ENCODE data around the gene CHKA.
A peak's percentile ranks its signal among the peaks of the same experiment; 100 is the strongest.

The CHKA gene

DNA sequence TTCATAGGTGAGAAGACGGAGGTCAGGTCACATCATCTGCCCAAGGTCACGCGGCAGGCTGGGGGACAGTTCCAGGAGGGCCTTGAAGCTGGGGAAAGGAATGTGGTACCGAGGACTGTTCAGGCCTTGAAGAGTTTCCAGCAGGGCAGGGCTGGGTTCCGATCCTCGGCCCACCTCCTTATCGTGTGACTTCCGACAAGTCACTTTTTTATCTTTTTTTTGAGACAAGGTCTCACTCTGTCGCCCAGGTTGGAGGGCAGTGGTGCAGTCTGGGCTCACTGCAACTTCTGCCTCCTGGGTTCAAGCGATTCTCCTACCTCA lies 90.1 kb downstream of the CHKA start:
- DNase-seq (ENCODE audit: low read depth): no peak

DNA sequence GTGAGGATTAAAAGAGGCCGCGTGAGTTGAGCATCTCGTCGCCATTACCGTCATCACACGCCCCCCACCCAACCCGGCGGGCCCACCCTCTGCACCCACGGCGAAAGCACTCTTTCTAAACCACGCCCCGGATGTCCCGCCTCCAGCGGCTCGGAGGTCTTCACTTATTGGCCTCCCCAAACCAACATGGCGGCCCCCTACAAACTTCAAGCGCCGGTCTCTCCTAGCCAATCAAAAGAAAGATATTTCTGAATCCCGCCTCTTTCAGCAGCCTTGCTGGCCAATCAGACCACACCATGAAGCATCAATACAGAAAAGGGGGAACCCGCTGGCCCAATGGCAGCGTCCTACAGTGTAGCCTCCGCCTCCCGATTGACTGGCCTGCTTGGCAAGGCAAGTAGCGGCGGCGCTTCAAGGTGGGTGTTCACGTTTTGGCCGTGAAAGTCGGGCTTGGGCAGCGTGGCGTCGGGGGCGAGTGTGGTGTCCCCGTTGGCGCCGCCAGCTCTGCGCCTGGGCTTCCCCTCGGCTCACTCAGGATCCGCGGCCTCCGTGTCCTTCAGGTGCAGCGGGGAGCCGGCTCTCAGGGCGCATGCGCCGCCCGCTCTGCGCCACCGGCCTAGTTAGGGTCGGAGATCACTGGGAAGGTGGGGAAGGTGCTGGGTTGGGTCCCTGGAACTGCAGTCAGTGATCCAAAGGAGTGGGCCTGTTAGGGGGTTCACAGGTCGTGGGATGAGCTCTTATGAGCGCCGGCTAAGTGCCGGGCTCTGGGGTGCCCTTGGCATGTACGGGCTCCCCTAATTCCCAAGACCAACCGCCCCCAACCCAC lies 90.7 kb downstream of the CHKA start, which contains the start of gene NDUFS8:
Gene NDUFS8, plus strand, starts transcription at position 364 of the 826 bp plus-strand sequence. CDS start 1,471 bp downstream, outside the sequence.
- peak; percentile 99 for DNase-seq (ENCODE audit: low read depth)

DNA sequence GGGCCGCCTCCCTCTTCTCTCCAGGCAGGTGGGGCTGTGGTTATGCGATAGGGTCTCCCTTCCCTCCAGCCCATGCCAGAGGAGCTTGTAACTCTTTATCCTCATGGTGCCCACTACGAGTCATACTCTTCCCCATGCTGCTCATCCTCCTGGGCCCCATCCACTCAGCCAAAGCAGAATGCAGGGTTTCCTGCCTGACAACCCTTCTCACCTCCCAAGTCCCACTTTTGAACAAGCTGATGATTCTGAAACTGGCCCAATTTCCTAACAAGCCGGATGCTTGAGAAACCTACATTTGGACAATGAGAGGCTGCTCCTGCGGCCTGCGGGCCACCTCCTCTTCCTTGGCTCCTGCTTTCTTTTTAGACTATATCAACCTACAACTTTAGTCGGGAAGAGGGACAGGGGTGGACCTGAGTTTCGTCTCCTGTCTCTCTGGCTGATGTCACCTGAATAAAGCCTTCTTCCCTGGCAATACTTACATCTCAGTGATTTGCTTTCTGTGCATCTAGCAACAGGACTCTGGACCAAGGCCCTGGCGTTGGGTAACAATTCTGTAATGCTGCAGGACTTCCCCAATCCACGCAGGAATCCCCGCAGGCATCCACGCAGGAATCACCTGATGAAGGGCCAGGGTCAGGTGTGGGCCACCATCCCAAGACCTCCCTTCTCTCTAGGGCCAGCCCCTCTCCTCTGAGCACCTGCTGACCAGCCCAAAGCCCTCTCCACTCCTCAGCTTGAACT lies 92.2 kb downstream of the CHKA start:
- no peak for DNase-seq (ENCODE audit: low read depth)

DNA sequence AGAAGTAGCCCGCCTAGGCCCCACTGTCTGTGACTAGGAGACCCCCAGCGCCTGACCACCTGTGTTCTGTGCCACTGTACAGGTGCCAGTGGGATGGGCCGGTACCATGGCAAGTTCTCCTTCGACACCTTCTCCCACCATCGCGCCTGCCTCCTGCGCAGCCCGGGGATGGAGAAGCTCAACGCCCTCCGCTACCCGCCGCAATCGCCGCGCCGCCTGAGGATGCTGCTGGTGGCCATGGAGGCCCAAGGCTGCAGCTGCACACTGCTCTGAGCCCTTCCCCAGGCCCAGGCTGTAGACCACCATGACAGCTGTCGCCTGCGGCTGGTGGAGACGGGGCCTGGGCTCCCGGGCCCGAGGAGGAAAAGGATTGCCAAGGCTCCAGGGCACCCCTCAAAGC lies 93.5 kb downstream of the CHKA start:
- DNase-seq (ENCODE audit: low read depth): no peak

DNA sequence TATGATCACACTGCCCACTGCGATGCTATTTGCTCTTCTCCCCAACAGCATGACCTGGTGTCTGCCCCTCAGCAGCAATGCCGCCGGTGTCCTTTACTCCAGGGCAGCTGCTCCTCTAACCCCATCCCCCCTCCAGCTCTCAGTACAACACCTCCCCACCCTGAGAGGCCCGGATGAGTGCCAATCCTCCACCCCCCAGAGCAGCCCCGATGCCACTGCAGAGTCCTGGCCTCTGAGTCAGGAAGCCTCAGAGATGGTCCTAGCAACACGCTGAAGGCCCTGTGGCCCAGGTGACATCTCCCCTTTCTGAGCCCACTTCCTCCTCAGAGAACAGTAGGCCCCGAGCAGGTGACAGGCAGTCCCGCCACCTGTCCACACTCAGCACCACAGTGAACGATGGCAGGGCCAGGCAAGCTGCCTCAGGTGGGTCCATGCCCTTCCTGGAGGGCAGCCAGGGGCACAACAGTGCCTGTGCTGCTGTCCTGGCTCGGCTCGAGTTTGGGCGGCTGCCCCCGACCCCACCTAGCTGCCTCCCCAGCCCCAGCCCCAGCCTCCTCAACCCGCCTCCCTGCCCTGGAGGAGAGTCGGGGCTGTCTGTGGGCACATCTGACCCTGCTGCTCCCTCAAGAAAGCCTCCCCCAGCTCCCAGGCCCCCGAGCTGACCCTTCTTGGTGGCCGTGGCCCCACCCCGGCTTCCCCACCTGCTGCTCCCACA lies 94.6 kb downstream of the CHKA start:
- DNase-seq (ENCODE audit: low read depth): no peak

DNA sequence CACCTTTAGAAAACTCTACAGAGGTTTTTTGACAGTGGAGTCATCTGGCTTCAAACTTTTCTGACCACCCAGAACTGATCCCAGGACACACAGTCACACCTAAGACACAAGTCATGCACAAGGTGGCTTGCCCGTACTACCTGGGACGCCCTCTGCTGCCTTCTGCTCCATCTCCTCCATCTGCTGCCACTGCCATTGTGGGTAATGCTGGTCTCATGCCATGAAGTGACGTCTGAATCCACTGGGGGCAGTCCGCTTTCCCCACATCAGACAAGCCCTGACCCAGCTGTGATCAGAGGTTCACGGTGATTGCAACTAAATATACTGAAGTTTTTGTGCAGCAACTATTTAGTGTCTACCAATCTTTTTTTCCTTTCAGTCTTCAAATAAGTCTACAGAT lies 96.1 kb downstream of the CHKA start:
- DNase-seq (ENCODE audit: low read depth): no peak

DNA sequence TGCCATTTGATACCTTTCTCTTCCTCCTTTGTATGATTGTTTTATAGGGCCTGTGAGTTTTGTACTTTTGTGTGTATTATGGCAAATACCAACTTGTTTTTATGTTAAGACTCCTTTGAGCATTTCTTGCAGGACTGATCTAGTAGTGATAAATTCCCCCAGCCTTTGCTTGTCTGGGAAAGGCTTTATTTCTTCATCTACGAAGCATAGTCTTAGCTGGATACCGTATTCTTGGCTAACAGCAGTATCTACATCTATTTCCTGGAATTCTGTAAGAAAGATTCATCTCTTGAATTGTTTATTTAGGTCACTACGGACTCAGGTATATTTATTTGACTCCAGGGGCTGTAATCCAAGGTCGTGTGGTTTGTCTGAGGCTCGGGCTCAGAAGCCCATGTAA lies 96.7 kb downstream of the CHKA start:
- no peak for DNase-seq (ENCODE audit: low read depth)

DNA sequence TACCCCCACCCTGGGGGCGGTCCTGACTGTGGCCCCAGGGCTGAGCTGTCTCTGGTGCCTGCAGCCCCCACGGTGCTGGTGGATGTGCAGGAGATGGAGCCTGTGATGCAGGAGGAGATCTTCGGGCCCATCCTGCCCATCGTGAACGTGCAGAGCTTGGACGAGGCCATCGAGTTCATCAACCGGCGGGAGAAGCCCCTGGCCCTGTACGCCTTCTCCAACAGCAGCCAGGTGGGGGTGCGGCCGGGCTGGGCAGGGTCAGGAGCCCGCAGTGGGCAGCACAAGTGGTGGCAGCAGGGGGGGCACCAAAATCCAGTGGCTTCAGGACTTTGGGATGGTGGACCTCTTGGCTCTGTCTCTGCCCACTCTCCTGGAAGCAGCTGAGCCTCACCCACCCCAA lies 98.7 kb downstream of the CHKA start:
- DNase-seq (ENCODE audit: low read depth): no peak

DNA sequence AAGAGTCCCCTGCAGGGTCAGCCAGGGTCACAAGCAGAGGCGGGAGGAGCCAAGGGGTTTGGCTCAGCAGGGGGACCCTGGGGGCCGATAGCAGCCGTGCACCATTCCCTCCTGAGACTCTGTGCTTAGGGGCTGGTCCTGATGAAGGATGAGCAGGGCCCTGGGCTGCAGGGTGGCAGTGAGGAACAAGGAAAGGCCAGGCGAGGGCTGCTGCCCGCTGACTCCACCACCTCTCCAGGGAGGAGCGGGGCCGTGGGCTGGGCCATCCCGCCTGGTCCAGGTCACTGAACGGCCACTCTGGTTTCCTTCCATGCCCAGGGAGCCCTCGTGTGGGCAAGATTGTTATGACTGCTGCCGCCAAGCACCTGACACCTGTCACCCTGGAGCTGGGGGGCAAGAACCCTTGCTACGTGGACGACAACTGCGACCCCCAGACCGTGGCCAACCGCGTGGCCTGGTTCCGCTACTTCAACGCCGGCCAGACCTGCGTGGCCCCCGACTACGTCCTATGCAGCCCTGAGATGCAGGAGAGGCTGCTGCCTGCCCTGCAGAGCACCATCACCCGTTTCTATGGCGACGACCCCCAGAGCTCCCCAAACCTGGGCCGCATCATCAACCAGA lies 99.9 kb downstream of the CHKA start:
- DNase-seq (ENCODE audit: low read depth): no peak

DNA sequence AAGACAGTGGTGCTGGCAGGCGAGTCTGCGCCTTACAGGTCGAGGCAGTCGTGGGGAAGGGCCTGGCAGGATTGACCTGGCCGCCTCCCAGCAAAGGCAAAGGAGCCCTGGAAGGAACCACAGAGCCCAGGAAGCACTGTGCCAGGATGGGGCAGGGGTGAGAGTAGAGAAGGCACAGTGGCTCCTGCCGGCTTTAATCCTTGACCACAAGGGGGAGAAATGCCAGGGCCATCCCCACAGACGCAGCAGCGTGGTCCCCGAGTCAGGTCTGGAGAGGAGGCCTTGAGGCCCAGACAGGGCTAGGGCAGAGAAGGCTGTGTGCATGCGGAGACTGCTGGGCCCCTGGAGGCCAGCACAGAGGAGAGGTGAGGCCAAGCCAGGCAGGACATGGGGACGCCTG lies 100.6 kb downstream of the CHKA start:
- peak; percentile 44 for DNase-seq (ENCODE audit: low read depth)

DNA sequence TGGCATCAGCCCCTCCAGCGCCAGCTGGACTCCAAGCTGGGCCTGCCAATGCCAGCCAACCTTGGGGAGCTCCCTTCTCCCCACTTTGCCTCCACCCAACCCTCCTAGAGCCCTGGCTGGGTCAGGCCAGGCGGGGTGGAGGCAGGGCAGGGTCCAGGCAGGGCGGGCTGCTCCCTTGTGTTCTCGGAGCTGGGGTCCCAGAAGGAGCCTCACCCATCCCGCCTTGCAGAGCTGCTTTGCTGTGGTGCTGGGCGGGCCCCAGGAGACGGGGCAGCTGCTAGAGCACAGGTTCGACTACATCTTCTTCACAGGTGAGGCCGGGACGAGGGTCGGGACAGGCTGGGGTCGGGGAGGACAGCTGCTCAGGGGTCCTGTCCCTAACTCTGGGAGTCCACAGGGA lies 101.7 kb downstream of the CHKA start:
- no peak for DNase-seq (ENCODE audit: low read depth)

DNA sequence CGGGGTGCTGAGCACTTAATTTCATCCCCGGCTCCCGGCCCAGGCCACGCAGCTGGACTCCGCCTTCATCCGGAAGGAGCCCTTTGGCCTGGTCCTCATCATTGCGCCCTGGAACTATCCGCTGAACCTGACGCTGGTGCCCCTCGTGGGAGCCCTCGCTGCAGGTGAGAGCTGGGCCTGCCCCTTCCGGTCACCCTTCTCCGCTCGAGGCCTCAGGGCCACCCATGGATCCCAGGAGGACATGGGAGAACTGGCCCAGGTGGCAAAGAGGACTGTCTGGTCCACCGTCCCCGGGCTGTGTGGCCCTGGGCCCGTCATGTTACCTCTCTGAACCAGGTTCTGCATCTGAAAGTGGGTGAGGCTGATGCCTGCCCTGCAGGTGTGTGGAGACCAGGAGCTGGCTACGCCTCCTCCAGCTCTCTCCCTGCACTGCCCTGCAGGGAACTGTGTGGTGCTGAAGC lies 102.4 kb downstream of the CHKA start:
- no peak for DNase-seq (ENCODE audit: low read depth)

DNA sequence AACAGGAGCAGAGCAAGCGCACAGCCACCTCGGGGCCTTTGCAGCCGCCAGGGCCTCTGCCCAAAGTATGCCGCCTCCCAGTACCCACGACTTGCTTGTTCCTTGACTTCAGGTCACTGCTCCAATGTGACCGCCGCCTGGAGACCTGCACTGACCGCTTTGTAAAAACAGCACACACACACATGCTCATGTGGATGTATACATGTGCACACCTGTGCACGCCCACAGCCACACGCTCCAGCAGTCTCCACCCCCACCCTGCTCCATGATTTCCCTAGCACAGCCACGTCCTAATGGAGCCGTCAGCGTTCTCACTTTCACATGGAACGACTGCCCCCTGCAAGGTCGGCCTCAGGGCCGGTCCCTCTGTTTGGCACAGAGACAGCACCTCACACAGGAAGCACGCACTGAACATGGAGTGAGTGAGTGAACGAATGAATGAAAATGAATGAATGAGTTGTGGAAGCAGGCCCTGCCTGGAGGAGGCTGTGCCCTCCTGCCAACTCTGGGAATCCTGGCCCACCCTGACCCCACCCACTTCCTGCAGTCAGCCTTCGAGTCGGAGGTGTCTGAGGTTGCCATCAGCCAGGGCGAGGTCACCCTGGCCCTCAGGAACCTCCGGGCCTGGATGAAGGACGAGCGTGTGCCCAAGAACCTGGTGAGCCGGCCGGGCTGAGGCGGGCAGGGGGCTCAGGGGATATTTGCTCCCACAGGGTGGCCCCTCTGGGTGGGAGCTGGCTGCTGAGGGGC lies 103.0 kb downstream of the CHKA start:
- no peak for DNase-seq (ENCODE audit: low read depth)

DNA sequence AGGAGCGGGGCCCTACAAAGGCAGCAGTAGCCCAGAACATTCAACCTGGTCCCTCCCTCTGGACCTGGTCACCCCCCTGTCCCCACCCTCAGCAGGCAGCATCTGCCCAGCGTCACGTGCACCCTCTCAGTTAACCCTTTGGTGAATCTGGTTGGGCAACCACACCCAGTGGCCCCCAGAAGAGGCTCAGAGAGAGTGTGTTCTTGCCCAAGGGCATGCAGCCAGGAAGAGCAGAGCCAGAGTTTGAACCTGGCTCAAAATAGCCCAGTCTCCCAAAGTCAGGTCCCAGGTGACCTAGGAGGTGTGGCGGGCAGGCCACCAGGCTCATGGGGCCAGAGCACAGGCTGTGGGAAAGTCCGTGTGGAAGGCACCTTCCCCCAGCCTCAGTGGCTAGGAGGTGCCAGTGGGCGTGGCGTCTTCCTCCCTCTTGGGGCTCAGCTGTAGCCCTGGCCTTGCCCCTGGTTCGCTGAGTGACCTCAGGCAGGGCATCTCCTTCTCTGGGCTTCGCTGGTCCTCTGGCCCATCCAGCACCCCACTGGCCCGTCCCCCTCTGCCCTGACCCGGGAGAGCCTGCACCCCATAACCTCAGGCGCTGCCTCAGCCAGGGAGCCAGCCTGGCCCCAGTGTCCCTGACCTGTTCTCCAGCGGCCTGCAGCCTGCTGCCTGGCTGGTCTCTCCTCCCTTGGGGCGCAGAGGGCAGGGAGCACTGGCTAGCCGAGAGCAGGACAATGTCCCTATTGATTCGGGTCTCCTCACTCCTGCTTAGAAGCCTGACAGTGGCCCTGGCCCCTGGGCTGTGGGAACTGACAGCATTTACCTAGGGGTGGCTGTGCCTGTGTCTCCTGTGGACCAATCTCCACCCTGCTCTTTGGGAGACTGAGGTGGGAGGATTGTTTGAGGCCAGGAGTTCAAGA lies 104.0 kb downstream of the CHKA start:
- DNase-seq (ENCODE audit: low read depth): no peak

DNA sequence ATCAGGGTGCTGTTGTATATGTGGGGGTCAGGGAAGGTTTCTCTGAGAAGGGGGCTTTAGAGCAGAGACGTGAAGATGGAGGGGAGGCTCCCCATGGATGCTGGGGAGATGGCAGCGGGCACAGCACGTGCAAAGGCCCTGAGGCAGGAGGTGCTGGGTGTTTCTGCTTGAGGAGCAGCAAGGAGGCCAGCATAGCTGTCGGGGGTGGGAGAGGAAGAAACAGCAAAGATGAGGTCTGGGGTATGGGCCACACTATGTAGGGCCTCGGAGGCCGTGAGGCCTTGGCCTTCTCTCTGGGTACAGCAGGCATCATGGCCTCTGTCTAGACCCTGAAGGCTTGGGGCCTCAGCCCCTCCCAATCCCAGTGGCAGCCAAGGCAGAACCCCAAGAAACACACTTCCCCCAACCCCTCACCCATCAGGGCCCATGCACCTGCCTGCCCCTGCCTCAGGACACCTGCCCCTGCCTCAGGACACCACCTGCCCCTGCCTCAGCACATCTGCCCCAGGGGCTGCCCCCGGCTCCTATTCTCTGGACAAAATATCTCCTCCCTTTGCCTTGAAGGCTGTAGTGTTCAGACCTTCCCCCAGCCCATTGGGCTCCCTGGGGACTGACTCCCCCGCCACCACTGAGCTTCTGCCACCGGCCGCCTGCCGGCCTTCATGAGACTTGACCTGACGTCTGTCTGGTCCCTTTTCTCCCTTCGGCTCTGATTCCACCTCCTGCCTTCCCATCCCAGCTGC lies 104.9 kb downstream of the CHKA start:
- DNase-seq (ENCODE audit: low read depth): no peak

DNA sequence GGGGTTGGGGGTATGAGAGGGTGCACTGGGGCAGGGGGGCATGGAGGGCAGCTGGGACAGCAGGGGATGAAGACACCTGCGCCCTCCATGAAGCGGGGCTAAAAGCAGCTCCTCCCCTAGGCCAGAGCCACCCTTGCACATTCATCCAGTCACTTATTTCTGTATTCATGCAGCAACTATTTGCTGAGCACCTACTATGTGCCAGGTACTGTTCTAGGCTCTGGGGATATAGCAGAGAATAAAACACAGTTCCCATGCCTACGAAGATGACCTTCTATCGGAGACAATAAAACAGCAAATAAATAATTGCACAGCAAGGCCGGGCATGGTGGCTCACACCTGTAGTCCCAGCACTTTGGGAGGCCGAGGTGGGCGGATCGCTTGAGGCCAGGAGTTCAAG lies 105.7 kb downstream of the CHKA start:
- no peak for DNase-seq (ENCODE audit: low read depth)

DNA sequence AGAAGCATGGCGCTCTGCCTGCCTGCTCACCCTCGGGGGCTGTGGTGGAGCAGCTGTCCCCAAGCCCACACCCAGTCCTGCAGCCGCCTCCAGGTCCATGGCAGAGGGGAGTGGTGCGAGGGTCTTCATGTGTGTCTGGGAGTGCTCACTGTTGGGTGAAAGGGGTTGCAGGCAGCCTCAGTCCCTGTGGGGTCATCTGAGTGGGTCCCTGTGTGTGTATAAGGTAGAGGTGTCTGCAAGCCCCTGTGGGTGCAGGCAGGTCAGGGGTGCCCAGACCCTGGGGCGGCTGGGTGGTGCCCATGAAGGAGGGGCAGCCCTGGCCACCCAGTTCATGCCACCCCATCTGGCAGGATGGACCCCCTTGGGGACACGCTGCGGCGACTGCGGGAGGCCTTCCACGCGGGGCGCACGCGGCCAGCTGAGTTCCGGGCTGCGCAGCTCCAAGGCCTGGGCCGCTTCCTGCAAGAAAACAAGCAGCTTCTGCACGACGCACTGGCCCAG lies 106.2 kb downstream of the CHKA start:
- DNase-seq (ENCODE audit: low read depth): no peak

DNA sequence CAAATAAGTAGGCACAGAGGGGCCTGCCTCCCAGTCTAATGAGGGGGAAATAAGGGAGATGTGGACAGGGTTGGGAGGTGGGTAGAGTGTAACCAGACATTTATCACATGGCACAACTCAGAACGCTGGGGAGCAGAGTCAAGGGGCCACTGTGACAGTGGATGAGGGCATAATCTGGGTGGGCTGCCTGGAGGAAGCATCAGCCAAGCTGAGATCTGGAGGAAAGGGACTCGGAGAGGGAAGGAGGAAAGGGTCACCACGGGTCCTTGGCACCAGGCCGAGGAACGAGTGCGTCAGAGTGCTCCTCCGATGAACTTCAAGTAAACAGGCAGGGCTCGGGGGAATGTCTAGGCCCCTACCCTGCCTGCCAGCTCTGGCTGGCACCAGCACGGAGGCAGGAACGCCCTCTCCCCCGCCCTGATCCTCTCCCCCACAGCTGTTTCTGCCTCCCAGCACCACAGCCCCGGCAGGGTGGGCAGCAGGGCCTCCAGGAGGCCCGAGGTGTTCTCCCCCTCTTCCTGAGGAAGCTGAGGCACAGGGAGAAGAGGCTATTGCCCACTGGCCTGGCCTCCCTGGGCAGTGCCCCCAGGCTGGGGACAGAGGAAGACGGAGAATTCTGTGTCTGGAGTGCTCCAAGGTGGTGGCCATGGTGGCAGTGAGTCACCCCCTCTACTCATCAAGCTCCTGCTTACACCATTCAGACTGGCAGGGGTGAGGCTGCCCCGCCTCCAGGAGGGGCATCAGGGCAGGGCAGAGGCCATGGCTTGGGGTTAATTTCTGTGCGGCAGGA lies 106.8 kb downstream of the CHKA start:
- peak; percentile 94 for DNase-seq (ENCODE audit: low read depth)

All from amniotic epithelial cell (primary cell).